GM12874 (cell line): ENCODE data around the gene PRELID2.

Experiments used
- CTCF ChIP-seq: IDR thresholded peaks from 2 replicates; pipeline ENCODE4 v1.5.1; 2011; ENCODE audit warnings: low read depth, mild to moderate bottlenecking, control low read depth, low read length, moderate library complexity; ENCODE audit not compliant: insufficient read depth

The PRELID2 gene

GRCh38 chr5:145738227-145738626 lies 96.9 kb downstream of the PRELID2 start:
- TF ChIP-seq CTCF = no peak

GRCh38 chr5:145737578-145737977 lies 97.6 kb downstream of the PRELID2 start:
- TF ChIP-seq CTCF = no peak

- TF ChIP-seq CTCF = no peak
Observed at GRCh38 chr5:145723516-145723915, 111.6 kb downstream of the PRELID2 start.

- TF ChIP-seq CTCF = no peak
Observed at GRCh38 chr5:145718956-145719355, 116.2 kb downstream of the PRELID2 start.

GRCh38 chr5:145715412-145715811 lies 119.7 kb downstream of the PRELID2 start:
- no peak for TF ChIP-seq CTCF

- TF ChIP-seq CTCF = no peak
Observed at GRCh38 chr5:145712245-145712644, 122.9 kb downstream of the PRELID2 start.

- no peak for TF ChIP-seq CTCF
Observed at GRCh38 chr5:145711417-145711816, 123.7 kb downstream of the PRELID2 start.
